ENCODE measurements around the gene URGCP. TPM values are rescaled to one million over a fixed set of nuclear protein-coding genes. Genes with fewer than 3 reads are reported as not detected.

Gene URGCP
- total RNA-seq, 1 experiment from 2014 or later = 19.5 TPM

GRCh38 chr7:43868681-43869005 is 37.8 kb downstream of the URGCP start:
- TF ChIP-seq MXD4 (CRISPR knock-in tag; IDR thresholded peaks at IDR 0.05; ENCODE audit: borderline replicate concordance) (no peak), ZNF232 (CRISPR knock-in tag; IDR thresholded peaks at IDR 0.05) (0 out of 2 replicates have a peak, but pooled peaks have one; percentile 14), IRF1 (CRISPR knock-in tag; IDR thresholded peaks at IDR 0.05) (no peak)
- Mint-ChIP-seq H3K36me3 (peaks cover 26% of the 10 kb centered on the region), H3K4me3 (peak overlapping the region; percentile 89), H3K27me3 (ENCODE audit: low read depth) (peaks cover 2% of the 10 kb centered on the region; the same call in 1 of the 2 replicates), H3K9me3 (peaks cover 8% of the 10 kb centered on the region), H3K27ac (peak overlapping the region; percentile 75), H3K4me1 (peaks cover 39% of the 10 kb centered on the region)
- POLR2A ChIA-PET = interaction anchor here (0.6 kb wide), 1 partner anchor 122 kb away, joined by 4 read pairs; no protein-coding TSS in a partner anchor
- ATAC-seq (no peak; the same call in 1 of the 2 replicates), DNase-seq (ENCODE audit: low spot score) (no peak)
- CTCF ChIA-PET = interaction anchor here (1.2 to 2.3 kb wide), 2 partner anchors 74 to 286 kb away, joined by 4 to 13 read pairs; partner anchors contain the start of gene STK17A

- ChIA-PET POLR2A (interaction anchor here (0.6 kb wide), 1 partner anchor 121 kb away, joined by 4 read pairs; no protein-coding TSS in a partner anchor), CTCF (interaction anchor here (2.3 kb wide), 1 partner anchor 286 kb away, joined by 13 read pairs; the partner anchor contains the start of gene STK17A)
- DNase-seq (ENCODE audit: low spot score) = no peak
- Mint-ChIP-seq H3K9me3 (peaks cover 8% of the 10 kb centered on the region), H3K4me1 (peaks cover 39% of the 10 kb centered on the region), H3K27me3 (ENCODE audit: low read depth) (peaks cover 2% of the 10 kb centered on the region; the same call in 1 of the 2 replicates), H3K27ac (no peak overlapping the region; the same call in 1 of the 2 replicates), H3K36me3 (peaks cover 26% of the 10 kb centered on the region), H3K4me3 (peak overlapping the region; percentile 89)
- no peak for ATAC-seq
- no peak for TF ChIP-seq ZNF425 (CRISPR knock-in tag; conservative IDR thresholded peaks at IDR 0.05)
- TF ChIP-seq ATF6 (CRISPR knock-in tag; IDR thresholded peaks at IDR 0.05) = no peak
- no peak for TF ChIP-seq FOXJ3 (CRISPR knock-in tag; IDR thresholded peaks at IDR 0.05; ENCODE audit: borderline replicate concordance)
- TF ChIP-seq MAX (CRISPR knock-in tag; IDR thresholded peaks at IDR 0.05) = no peak
- TF ChIP-seq ZNF281 (CRISPR knock-in tag; IDR thresholded peaks at IDR 0.05) = no peak
- TF ChIP-seq HMGXB4 (CRISPR knock-in tag; IDR thresholded peaks at IDR 0.05) = no peak
- TF ChIP-seq JUN (CRISPR knock-in tag; IDR thresholded peaks at IDR 0.05) = no peak
- TF ChIP-seq IRF1 (CRISPR knock-in tag; IDR thresholded peaks at IDR 0.05) = no peak
- no peak for TF ChIP-seq ARID4B (CRISPR knock-in tag; IDR thresholded peaks at IDR 0.05; ENCODE audit: borderline replicate concordance)
- no peak for TF ChIP-seq SOX15 (CRISPR knock-in tag; IDR thresholded peaks at IDR 0.05)
- TF ChIP-seq ETV6 (CRISPR knock-in tag; IDR thresholded peaks at IDR 0.05) = no peak
- TF ChIP-seq NR3C1 (CRISPR knock-in tag; conservative IDR thresholded peaks at IDR 0.05; ENCODE audit: low read depth) = no peak
- no peak for TF ChIP-seq E2F1 (CRISPR knock-in tag; IDR thresholded peaks at IDR 0.05)
- TF ChIP-seq GRHL2 (CRISPR knock-in tag; IDR thresholded peaks at IDR 0.05; ENCODE audit: insufficient replicate concordance, severe bottlenecking) = no peak
These were observed 38.2 kb downstream of the URGCP start for GRCh38 chr7:43868181-43868580.

Measured in WTC11 (cell line).